Stimulated activated CD4-positive, alpha-beta T cell treated with anti-CD3 and anti-CD28 coated beads, Interleukin-4, amount 100 ng/mL, for 48 hours (primary cell): ENCODE measurements around the gene TMEM273.

Experiments
- DNase-seq, 2 donors: peaks; one replicate each; pipeline ENCODE4 v3.0.0-alpha.2; 2020; ENCODE audit warnings: low read depth in 2 of 2

Gene TMEM273

DNA sequence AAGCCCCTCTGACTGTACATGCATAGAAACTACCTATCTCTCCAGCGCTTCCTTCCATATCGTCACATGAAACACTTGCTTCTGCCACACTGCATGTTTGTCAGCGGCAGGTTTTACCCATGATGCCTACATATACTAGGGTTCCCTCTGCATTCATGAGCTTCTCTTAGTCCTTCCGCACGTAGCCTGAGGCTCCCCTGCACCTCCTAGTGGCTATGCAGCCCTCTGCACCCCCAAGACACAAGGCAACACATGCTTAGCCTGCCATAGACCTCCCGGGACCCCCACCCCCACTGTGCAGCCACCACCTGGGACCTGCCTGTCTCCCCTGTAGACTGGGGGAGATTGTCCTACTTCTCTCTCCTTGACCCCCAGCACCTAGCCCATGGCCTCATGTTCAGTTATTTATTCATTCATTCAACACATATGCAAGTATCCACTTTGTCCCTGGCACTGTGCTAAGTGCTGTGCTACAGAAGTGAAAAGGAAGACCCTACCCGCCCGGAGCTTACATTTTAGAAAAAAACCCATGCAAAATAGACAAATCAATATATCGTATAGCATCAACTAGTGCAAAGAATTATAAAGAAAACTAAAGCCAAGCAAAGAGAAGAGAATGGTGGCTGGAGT lies 23.5 kb downstream of the TMEM273 start:
- peak in 1 of 2 donors; percentile 40 for DNase-seq

DNA sequence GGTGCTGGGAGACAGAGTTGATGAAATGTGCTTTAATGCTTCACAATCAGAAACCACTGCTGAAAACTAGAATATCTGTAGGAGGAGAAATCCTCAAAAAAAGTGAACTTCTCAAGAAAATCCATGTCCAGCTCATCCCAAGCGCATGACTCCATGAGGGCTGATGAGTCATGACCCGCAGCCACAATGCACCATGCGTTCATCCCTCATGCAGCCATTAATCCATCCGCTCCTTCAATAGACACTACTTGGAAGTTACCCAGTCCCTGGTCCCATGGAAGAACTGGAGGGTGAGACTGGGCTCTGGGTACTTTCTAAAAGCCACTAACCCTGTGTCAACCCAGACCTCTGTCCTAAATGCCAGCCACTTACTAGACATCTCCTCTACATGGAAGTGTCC lies 24.4 kb downstream of the TMEM273 start:
- no peak for DNase-seq

GRCh38 chr10:49162761-49163310 lies 25.4 kb downstream of the TMEM273 start:
- DNase-seq, result no peak

DNA sequence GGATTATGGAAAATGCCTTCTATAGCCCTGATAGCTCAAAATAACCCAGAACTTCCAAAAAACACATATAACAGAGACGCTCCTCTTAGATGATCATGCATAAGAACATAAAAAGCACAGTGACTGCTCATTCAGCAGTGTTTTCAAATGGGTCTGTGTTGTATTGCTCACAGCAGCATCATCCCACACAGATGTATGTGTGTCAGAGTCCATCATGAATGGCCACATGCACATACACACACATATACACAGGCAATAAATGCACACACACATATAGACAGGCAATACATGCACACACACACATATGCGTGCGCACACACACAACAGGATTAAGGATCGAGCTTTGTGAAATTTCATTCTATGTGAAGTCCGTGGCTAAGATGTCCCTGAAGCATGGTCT lies 26.1 kb downstream of the TMEM273 start:
- DNase-seq, result no peak

DNA sequence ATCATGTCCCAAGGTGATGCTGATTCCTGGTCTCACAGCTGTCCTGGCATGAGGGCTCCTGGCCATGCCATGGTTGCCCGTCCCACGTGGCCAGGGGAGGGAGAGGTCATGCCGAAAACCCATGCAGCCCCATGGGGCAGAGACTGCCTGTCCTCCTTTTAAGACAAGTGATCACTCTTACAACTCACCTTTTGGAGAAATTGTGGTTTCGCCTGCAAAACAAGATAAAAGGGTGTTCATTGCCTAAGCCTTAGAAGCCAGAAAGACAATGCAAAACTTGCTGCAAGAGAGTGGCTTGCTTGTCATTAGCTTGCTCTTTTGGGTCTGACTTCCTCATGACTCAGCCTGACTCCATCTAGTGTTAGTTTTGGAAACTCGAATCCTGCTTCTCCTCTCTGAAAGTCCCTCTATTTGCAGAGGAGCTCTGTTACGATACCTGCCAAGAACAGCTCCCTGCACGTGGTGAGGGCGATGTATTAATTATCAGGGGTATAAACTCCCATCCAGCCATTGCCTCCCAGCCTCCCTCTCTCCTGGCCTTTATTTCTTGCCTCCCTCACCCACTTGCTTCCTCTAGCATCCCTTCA lies 26.7 kb downstream of the TMEM273 start:
- no peak for DNase-seq

DNA sequence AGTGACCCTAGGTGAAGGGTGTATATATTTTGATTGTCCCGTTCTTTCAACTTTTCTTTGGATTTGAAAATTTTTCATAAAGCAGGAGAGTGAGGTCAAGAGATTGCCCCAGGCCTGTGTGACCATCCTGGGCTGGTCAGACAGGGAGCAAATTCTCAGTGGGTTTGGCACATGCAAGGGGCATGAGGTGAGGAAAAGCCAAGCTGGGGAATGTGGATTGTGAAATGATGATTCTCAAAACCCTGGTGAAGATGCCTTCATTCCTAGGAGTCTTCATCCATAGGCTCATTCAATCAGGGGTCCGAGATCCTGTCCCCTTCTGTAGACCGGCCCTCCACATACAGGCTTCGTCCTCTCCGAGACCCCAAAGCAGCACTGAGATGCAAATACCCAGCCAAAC lies 27.4 kb downstream of the TMEM273 start:
- DNase-seq, result no peak

DNA sequence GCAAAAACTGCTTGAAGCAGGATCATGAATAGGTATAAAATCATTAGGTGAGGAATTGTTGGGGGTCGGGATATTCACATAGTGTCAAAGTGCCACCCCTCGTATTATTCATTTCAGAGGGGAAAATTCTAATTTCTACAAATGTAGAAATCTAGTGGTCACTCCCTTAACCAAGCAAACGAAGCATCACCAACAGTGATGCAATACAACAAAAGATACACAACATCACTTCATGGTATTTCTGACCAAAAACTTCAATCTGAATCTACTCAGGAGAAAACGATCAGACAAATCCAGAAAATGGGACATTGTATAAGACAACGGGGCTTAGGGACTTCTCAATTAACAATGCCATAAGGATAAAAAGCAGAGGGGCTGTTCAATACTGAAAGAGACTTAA lies 28.1 kb downstream of the TMEM273 start:
- DNase-seq, result no peak

- DNase-seq, result no peak
These were observed 29.3 kb downstream of the TMEM273 start for GRCh38 chr10:49158915-49159314.

GRCh38 chr10:49158404-49158803 lies 29.8 kb downstream of the TMEM273 start:
- DNase-seq, result no peak

DNA sequence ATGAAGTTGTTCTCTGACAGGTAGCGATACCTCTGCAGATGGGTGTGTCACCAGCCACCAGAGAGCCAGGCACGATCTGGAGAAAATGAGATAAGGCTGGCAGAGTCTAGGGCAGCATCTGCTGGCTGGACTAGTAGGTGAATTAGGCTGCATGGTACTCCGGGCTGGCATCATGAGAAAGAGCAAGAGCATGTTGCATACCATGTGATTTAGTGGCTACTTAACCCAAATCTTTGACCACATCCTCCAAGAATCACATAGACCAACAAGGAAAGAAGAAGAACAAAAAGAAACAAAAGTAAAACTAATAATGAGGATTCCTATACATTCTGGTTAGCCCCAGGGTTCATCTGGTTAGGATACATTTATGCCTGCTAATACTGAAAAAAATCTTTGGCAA lies 31.0 kb downstream of the TMEM273 start:
- DNase-seq, result no peak

- DNase-seq, result no peak
These were observed 33.5 kb downstream of the TMEM273 start for GRCh38 chr10:49154641-49155040.

GRCh38 chr10:49153971-49154370 lies 34.2 kb downstream of the TMEM273 start:
- no peak for DNase-seq

GRCh38 chr10:49153115-49153514 lies 35.1 kb downstream of the TMEM273 start:
- DNase-seq, result no peak

DNA sequence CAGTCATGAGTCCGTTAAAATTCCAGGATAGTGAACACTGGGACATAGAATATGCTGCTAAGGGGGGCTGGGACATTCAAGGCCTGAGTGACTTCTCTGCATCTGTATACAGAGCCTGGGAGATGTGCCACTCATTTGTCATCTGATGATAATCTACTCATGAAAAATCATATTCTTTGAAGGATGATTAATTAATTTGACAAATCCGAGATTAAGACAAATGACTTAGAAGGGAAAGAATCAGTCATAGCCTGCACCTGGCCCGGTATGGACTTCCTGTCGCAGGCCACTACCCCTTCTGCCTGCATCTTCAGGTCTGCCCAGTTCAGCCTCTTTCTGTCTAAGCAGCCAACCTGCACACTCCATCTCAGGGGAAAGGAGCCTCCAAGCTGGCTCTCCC lies 35.5 kb downstream of the TMEM273 start:
- no peak for DNase-seq

DNA sequence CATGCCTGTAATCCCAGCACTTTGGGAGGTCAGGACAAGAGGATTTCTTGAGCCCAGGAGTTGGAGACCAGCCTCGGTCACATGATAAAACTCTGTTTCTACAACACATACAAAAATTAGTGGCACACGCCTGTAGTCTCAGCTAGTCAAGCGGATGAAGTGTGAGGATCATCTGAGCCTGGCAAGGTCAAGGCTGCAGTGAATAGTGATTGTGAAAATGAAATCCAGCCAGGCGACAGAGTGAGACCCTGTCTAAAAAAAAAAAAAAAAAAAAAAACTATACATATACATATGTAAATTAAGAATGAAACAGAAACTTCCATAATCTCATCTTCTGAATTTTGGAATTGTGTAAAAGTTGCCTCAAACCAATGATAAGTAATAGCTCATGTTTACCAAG lies 36.2 kb downstream of the TMEM273 start:
- DNase-seq, result no peak

DNA sequence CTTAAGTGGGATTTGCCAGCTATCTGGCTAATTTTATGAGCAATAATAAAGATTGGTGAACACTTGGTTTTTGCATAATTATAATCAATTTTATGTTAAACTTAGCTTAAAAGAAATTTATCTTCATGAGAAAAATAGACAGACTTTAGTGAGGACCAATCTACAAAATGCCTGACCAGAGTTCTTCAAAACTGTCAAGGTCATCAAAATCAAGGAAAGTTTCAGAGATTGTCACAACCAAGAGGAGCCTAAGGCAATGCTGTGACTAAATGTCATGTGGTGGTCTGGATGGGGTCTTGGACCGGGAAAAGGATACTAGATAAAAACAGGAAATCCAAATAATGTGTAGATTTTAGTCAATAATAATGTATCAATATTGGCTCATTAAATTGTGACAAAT lies 36.7 kb downstream of the TMEM273 start:
- DNase-seq, result no peak

DNA sequence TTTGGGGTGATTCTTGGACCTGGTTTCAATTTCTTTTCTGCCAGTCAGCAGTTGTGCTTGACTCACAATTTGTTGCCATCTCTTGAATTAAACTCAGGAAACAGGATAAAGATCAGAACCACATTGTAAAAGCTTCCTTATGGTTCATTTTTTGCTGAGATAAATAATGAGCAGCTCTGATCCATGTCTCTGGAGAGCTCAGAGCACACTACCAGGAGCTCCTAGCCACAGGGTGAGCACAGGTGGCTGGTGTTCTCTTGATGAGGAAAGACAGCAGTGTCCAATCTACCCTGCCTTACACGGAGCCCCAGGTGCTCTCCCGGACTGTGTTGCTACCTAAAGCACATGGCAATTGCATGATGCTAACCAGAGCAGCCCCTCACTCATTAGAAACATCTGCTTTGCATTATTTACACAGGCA lies 37.2 kb downstream of the TMEM273 start:
- DNase-seq, result no peak

GRCh38 chr10:49150426-49150825 lies 37.8 kb downstream of the TMEM273 start:
- no peak for DNase-seq

- no peak for DNase-seq
These were observed 38.3 kb downstream of the TMEM273 start for GRCh38 chr10:49149881-49150280.

- no peak for DNase-seq
These were observed 44.0 kb downstream of the TMEM273 start for GRCh38 chr10:49144058-49144720.

- DNase-seq, result no peak
These were observed 44.9 kb downstream of the TMEM273 start for GRCh38 chr10:49143249-49143648.

DNA sequence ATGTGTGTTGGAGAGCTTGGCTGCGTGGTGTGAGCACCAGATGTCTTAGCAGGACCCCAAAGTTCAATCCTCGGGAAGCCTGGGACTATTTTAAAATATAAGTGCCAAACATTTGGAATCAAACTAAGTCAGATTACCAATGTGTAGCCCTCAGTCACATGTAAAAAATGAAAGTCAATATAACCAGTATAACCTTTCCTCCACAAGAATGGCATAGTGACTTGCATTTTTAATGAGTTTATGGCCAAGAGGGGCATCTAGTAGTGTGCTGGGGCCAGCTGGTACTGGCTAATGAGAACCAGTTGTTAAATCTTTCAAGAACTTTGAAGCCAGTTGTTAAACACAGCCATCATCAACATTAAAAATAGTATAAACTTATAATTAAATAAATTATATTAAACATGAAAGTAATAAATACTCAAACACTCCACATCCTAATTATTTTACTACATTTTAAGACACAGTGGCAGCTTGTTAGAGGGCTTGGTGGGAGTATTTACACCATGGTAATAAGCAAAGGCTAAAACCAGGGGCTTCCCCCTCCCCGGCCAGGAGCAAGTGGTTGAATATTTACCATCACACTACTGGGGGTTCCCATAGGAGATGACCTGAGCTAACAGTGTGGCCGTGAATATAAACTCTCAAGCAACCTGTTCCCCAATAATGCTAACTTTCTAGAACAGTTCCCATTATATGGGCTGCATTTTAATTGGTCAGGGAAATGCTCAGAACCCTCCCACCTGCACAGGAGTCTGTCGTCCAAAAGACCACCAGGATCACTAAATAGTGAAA lies 46.5 kb downstream of the TMEM273 start:
- DNase-seq, result no peak
